GM20000 (cell line): ENCODE measurements around the gene PEAR1.

Experiments
- DNase-seq: peaks from one replicate; pipeline ENCODE4 v3.0.0; 2012; ENCODE audit warnings: low spot score
- CTCF ChIP-seq: IDR thresholded peaks from 2 replicates; pipeline ENCODE4 v1.5.1; 2012; ENCODE audit warnings: mild to moderate bottlenecking, control low read depth; ENCODE audit errors: extremely low read depth, missing control alignments

Gene PEAR1

GRCh38 chr1:156899956-156900718, 6.6 kb downstream of the PEAR1 start:
- no peak for TF ChIP-seq CTCF
- DNase-seq, result no peak

GRCh38 chr1:156900896-156901589, 7.5 kb downstream of the PEAR1 start:
- DNase-seq, result no peak
- TF ChIP-seq CTCF, result no peak

- TF ChIP-seq CTCF, result no peak
- no peak for DNase-seq
These were observed 8.0 kb downstream of the PEAR1 start for GRCh38 chr1:156901590-156901900.

GRCh38 chr1:156901966-156902915, 8.7 kb downstream of the PEAR1 start:
- no peak for DNase-seq
- no peak for TF ChIP-seq CTCF

- DNase-seq, result no peak
- TF ChIP-seq CTCF, result no peak
These were observed 10.0 kb downstream of the PEAR1 start for GRCh38 chr1:156903328-156904091.

- no peak for DNase-seq
- no peak for TF ChIP-seq CTCF
These were observed 10.9 kb downstream of the PEAR1 start for GRCh38 chr1:156904187-156904959.
